WTC11 (cell line): Measurements from ENCODE around the gene MCM10.

ENCODE experiments used
- ATF6 ChIP-seq: sonication (generic); formaldehyde crosslinking; IDR thresholded peaks from 2 replicates; pipeline ENCODE4 v1.8.1; 2023; ENCODE audit warnings: mild to moderate bottlenecking, missing genetic modification reagents
- CTCF ChIP-seq: fragments of 200-600 bp; IDR thresholded peaks from 2 replicates; pipeline ENCODE4 v1.8.0; 2022; ENCODE audit warnings: antibody characterized with exemption
- ERG ChIP-seq: fragments of 250-450 bp; sonication (Bioruptor Pico); IDR thresholded peaks from 2 replicates; pipeline ENCODE4 v1.8.0; 2021; ENCODE audit warnings: mild to moderate bottlenecking
- KAT7 ChIP-seq: sonication (generic); formaldehyde crosslinking; IDR thresholded peaks from 2 replicates; pipeline ENCODE4 v1.8.1; 2023; ENCODE audit warnings: missing genetic modification reagents, mild to moderate bottlenecking, borderline replicate concordance
- ZNF232 ChIP-seq: sonication (generic); formaldehyde crosslinking; IDR thresholded peaks from 2 replicates; pipeline ENCODE4 v1.8.0; 2022; ENCODE audit warnings: mild to moderate bottlenecking, missing genetic modification reagents

GRCh38 chr10:13187135-13187534, 25.8 kb downstream of the MCM10 start:
- no peak for TF ChIP-seq KAT7
- TF ChIP-seq ERG (CRISPR knock-in tag): no peak
- no peak for TF ChIP-seq ZNF232
- no peak for TF ChIP-seq CTCF
- no peak for TF ChIP-seq ATF6
